NCI-H1105 (cell line): ENCODE measurements around the gene AQP7.
"Not testable (repeated sequence)": the region's sequence is repeated elsewhere in the genome, so short reads cannot be mapped to it uniquely, and the experiment has no call there.

ENCODE experiments used
- DNase-seq: peaks from one replicate; lab custom pipeline; 2025; lab: John Stamatoyannopoulos, UW

Gene AQP7

DNA sequence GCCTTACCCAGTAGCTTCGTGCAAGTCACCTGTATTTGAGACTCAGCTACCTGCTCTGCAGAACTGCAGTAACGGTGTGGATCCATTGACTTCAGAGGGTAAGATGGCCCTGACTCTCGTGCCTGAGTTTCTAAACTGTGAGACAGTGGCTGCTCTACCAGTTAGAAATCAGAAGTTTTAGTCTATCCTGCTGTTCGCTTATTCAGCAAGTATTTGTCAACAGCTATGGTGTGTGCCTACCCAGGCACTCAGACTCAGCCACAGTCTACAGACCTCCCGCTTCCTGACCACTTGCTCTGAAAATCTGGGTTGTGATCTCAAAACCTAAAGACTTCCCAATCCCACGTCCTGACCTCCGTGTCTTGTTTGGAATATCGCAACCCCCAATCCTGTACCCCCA lies 31.5 kb upstream of the AQP7 start:
- DNase-seq, result no peak

DNA sequence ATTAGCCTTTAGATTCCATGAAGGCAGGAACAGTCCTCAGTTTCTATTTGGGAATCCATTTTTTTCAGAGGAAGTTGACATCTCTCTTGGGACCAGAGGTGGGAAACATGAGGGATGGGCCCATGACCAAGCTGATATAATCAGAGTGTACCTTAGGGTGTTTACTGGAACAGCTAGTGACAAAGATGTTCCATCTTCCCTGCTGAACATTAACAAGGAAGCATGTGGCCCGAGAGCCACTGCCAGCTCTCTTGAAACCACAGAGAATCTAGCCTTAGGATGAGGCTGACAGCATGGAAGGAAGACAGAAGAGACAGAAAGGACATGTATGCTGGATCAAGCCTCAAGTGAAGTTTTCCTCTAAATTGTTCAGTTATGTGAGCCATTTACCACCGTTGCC lies 29.1 kb upstream of the AQP7 start:
- DNase-seq, result no peak

DNA sequence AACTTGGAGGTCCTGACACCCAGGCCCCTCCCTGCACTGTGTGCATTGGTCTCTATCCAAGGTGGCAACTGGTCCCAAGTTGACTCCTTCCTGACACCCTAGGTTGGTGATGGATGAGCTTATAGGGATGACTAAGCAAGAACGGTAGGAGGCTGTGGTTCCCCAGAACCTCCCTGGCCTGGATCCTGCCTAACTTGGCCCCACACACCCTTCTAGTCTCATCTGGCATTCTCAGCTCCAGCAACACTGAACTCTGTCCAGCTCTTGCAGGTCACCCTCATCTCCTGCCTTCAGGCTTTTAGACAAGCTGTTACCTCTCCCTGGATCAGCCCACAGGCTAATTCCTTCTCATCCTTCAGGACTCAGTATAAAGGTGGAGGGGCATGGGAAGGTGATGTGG lies 28.6 kb upstream of the AQP7 start:
- no peak for DNase-seq

DNA sequence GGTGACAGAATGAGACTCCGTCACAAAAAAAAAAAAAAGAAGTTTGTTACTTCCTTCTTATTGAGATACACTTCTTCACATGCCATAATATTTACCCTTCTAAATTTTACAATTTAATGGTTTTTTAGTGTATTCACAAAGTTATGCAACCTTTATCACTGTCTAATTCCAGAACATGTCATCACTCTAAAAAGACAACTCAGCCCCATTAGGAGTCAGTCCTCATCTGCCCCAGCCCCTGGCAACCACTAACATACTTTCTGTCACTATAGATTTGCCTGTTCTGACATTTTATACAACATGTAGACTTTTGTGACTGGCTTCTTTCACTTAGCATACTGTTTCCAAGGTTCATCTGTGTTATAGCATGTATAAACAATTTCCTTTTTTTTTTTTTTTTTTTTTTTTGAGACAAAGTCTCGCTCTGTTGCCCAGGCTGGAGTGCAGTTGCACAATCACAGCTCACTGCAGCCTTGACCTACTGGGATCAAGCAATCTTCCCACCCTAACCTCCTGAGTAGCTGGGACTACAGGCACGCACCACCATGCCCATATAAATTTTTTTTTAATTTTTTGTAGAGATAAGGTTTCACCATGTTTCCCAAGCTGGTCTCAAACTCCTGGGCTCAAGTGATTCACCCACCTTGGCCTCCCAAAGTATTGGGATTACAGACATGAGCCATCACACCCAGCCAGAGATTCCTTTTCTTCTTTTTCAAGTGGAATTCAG lies 27.1 kb upstream of the AQP7 start:
- no peak for DNase-seq

DNA sequence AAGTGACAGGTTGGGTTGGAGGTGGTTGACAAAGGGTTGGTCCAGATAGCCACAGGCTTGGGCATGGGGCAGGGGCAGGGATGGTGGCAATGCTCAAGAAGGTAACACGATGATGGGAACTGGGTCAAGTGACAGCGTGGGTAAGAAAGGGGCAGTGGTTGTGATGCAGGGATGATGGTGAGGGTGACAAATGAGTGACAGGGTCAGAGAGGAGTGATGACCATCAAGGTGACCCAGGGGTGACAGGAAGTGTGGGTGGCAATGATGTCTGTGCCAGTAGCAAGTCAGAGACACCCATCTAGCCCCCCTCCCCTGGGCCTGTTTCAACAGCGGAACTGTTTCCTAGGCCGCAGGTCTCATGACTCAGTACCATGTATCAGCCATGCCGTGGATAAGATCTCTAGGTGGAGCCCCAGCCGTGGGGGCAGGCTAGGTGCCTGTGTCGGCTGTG lies 24.5 kb upstream of the AQP7 start:
- DNase-seq, result no peak

DNA sequence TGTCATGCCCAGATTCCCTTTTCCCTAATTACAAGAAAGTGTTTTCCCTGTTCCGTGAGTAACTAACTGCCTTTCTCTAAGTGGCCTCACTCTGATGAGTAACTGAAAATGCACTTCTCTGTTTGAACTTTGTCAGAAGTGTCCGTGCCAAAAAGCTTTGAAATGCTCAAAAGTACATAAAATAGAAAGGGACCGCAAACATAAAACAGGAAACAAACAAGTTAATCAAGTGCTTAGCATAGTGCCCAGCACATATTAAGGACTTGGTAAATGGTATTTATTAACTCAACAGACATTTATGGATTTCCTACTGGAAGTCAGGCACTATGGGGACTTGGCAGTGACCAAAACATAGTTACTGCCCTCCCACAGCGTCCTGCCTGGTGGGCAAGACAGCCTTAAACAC lies 22.8 kb upstream of the AQP7 start:
- DNase-seq, result no peak

DNA sequence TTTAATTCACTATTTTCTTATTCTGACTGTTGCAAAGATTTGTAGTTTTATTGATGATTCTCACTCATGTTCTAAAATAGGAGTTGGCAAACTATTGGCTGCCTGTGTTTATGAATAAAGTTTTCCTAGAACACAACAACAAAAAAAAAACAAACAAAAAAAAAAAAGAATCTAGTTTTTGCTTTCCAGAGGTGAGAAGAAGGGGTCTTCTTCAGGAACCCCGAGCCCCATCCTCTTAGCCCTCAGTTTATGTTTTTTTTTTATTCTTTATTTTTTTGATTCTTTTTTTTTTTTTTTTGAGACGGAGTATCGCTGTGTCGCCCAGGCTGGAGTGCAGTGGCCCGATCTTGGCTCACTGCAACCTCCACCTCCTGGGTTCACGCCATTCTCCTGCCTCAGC lies 22.1 kb upstream of the AQP7 start:
- not testable (repeated sequence) for DNase-seq

DNA sequence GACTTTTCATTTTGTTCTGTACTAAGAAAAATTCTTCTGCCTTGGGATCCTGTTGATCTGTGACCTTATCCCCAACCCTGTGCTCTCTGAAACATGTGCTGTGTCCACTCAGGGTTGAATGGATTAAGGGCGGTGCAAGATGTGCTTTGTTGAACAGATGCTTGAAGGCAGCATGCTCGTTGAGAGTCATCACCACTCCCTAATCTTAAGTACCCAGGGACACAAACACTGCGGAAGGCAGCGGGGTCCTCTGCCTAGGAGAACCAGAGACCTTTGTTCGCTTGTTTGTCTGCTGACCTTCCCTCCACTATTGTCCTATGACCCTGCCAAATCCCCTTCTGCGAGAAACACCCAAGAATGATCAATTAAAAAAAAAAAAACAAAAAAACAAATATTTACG lies 21.7 kb upstream of the AQP7 start:
- DNase-seq, result not testable (repeated sequence)

DNA sequence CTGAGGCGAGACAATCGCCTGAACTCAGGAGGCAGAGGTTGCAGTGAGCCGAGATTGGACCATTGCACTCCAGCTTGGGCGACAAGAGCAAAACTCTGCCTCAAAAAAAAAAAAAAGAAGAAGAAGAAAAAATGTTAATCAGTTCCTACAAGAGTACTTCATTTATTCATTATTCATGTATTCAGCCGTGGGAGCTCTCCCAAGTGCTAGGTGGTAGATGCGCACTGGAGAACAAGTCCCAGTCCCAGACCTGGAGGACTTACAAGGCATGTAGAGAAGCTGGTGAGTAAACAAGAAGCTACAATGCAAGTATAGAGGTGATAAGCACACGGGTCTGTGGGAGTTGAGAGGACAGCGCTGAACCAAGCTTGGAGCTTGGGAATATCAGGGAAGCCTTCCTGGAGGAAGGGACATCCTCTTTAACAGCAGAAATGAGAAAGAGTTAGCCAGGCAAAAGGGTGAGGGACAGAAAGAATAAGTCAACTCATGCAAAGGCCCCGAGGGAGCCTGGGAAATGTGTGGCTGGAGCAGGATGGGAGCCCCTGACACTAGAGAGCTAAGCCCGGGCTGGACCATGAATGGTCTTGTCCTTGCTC lies 17.4 kb upstream of the AQP7 start:
- DNase-seq, result no peak

DNA sequence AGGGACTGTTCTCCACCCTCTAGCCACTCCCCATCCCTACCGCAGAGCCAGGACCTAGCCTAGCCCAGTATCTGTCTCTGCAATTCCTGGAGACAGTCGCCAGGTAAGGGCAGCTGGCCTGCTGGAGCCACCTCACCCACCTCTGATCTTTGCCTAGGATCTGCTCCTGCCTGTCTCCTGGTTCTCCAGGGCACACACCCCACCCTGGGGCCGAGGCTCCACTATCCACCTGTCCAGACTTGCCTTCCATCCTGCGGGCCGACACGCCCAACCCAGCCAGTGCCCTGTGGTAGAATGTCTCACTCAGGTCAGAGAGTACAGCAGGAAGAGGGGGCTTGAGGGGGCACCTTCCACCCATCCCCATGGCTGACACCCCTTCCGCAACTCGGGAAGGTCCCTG lies 15.7 kb upstream of the AQP7 start:
- no peak for DNase-seq

DNA sequence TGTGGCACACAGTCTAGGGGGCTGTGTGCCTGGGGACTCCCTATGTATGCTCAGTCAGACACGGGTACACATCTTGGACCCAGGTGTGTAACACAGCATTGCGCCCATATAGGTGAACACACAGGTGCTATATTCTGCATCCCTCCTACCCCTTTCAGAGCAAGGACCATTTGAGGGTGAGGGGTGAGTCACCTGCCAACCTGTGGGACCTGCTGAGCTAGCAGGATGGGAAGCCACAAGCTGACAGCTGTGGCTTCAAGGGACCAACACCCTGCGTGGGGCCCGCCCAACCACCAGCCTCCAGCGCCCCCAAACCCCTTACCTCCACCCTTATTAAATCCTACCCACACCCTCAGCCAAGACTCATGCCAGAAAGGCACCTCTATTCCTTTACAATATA lies 14.6 kb upstream of the AQP7 start:
- no peak for DNase-seq

DNA sequence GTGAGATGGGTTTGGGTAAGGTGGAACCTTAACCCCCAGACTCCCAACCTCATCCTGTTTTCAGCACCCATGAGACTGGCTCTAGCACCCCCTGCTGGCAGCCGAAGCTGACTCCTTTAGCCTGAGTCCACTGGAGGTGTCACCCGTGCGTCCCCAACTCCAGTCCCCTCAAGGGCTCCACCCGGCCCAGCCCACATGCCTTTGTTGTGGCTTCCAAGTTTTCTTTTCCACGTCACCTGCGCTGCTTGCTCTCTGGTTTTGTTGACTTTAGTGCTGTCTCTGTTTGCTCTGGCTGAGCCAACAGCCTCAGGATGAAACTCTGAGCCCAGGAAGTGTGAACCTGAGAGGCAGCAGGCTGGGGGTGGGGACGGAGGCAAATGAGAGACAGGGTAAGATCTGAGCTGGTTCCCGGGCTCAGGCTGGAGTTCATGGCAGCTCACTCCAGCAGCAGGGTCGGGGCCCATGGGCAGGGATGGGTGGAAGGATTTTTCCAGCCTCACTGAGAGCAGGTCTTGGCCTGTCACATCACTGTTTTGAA lies 13.2 kb upstream of the AQP7 start:
- DNase-seq, result peak; percentile 41

DNA sequence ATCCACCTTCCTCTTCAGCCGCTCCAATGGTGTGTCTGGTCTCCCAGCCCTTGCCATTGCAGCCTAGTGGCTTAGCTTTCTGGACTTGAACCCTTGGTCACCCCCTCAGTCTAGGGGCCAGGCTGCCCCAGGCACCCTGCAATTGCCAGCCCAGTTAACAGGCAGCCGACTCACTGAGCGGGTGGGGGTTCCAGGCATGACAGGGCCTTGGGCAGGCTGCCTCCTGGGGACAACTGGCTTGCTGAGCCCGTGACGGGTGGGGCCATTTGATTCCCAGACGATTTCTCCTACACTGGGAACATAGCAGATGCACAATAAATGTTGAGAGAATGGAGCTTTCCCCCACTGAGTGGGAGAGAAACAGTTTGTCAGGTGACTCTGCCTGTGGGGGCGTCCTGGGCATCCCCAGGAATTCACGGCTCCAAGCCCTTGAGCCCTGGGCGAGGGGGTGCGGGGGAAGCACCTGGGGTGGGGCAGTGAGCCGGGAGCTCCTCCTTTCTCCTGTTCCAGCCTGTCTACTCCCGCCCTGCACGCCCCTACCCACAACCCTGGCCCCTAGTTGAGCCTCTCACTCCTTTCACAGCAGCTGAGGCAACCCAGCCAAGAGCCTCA lies 12.6 kb upstream of the AQP7 start:
- DNase-seq, result no peak

DNA sequence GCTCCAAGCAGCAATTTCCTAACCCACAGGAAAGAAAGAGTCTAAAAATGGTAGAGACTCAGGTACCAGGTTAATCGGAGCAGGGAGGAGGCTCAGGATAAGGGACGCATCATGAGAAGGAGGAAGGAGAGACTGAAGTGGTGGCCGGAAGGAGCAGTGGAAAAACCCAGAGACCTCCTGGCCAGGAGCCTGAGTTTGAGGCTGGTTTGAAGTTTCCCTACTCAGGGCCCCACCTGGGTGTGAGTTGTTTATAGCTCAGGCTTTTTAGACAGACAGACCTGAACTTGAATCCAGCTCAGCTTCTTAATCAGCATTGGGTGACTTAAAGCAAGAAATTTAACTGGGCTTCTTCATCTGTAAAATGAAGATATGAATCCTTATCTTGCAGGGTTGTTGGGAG lies 11.9 kb upstream of the AQP7 start:
- no peak for DNase-seq

DNA sequence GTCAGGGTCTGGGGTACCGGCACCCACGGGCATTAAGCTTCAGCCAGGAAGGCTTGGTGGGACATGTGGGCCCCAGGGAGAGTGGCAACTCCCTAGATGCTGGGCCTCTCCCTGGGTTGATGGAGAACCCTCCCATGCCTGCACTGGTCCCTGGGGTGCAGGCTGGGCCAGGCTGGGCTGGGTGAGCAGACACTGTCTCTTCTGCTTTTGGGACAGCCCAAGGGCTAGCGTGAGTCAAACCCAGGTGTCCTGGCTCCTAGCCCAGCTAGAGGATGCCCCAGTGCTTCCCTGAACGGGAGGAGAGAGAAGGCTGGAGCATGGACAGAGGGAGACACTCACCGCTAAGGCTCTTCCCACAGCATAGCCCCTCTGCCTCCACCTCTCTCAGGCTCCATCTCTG lies 5.7 kb upstream of the AQP7 start:
- no peak for DNase-seq

DNA sequence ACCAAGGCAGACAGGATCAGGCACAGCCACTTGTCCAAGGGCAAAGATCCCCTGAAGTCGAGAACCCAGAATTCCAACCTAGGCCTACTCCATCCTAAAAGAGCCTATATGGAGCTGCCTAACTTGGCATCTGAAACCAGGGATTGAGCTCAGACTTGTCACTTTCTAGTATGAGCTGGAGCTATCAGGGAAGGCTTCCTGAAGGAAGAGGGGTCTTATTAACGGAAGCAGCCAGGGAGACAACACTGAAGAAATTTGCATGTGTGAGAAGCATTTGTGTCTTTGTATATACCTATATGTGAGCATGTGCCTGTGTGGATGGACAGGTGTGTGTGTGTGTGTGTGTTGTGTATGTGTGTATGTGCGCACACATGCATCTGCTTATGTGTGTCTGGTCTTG lies 4.7 kb upstream of the AQP7 start:
- no peak for DNase-seq

DNA sequence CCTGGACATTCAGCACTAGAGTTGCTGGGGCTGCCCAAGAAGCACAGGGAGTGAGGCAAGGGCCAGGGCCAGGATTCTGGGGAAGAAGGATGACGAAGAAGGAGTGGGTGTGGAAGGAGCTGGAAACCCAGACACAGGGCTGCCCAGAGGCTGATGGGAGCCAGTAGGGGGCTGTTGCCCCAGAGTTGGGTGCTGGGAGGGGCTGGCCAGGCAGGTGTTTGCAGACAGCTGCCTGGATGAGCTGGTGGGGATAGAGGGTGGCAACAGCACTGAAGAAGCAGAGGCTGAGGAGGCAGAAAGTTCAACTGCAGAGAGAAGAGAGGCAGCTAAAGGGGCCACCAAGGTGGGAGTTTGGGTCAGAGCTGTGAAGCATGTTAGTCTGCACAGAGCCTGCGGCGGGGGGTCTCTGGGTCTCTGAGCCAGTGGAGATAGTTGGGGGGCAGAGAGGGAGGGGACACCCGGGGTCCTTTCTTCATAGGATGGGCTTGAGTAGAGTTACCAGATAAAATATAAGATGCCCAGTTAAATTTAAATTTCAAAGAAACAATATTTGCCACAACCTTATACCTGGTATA lies 2.5 kb upstream of the AQP7 start:
- no peak for DNase-seq

DNA sequence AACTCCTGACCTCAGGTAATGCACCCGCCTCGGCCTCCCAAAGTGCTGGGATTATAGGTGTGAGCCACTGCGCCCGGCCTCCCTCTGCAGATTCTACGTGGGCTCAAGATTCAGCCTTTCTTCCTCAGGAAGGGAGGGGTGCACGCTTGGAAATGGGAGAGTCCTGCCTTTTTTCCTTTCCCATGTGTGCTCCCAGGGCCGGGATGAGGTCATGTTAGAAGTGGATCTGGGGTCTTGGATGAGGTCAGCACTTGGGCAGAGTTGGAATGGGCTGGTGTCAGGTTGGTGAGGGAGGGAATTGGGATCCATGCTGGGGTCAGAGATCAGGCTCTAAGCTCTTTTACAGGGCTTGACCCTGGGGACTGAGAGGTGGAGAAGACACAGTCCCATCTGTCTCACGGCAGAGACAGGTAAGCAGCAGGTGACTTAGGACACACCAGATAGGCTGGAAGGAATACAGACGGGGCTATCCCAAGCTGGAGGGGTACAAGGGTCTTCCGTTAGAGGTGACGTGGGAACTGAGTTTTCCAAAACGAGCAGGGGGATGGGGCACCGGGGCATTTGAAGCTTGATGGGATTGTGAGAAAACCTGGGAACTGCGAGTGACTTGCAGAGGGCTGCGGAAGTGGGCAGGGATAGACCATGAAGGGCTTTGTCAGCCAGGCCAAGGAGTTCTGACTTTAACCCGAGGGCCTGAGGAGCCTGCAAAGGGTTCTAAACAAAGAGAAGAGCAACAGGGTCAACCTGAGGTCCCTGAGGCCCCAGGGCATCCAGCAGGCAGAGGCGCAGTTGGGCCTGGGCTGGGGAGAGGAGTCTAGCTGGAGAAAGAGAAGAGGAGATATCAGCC lies 1.8 kb upstream of the AQP7 start:
- DNase-seq, result no peak

DNA sequence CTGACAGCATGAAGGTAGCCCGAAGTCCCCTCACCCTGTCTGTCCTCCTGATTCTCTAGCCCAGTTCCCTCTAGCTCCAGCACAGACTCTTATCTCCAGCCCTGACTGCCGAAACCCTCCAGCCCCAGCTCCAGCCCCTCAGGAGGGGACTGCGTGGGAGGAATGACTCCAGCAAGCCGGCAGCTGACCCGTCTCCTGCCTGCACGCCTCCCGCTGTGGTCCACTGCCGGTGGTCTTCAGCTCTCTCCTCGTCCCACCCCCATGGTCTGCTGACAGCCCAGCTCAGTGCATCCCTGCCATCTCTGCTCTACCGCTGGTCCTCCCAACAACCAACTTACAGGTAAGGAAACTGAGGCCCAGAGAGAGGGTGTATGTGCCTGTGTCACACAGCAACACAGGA lies 559 bp downstream of the AQP7 start:
- DNase-seq, result not testable (repeated sequence)

DNA sequence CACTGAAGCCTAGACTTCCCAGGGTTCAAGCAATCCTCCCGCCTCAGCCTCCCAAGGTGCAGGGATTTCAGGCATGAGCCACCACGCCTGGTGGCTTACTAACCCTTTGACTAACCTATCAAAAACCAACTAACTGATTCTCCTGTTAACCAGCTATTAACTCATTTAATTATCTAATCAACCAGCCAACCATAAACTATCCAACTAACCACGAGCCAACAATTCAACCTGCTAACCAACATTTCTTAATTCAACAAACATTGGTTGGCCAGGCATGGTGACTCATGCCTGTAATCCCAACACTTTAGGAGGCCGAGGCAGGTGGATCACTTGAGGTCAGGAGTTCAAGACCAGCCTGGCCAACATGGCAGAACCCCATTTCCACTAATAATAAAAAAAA lies 3.3 kb downstream of the AQP7 start:
- DNase-seq, result not testable (repeated sequence)

DNA sequence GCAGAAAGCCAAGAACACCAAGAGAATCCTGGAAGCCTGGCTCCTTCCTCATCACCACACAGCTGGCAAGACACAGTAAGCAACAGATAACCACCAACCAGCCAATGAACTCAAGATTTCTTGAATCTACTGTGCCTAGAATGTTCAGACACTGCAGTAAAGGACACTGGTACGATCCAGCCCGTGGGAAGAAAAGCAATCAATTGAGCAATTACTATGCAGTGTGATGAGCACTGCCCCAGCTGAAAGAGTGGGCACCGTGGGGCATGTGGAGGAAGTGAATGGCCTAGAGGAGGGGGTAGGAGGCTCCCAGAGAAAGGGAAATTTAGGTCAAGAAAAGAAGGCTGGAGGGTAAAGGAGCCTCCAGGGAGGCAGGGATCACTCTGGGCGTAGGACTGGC lies 4.6 kb downstream of the AQP7 start:
- not testable (repeated sequence) for DNase-seq
